CD4-positive, alpha-beta T cell (primary cell): ENCODE results near the gene CNNM1. TPM values are rescaled to one million over a fixed set of nuclear protein-coding genes. Genes with fewer than 3 reads are reported as not detected.

Experiments used
- ATAC-seq: fragments of 200-7000 bp; cut with Tn5 transposase; one replicate; pipeline ENCODE4 v1.10.0; 2022; ENCODE audit warnings: mild to moderate bottlenecking; ENCODE audit not compliant: poor library complexity
- CTCF ChIA-PET: fragments of 350-600 bp; sonication (Branson Sonifier 250); formaldehyde crosslinking; loops from one replicate; lab custom pipeline; 2021; ENCODE audit warnings: antibody characterized with exemption, inconsistent platforms; lab: Charles Lee
- POLR2A ChIA-PET: fragments of 350-600 bp; sonication (Branson Sonifier 250); formaldehyde crosslinking; loops from one replicate; lab custom pipeline; 2021; ENCODE audit warnings: antibody characterized with exemption, inconsistent platforms; lab: Charles Lee
- DNase-seq, 14 experiments: peaks; one replicate each; pipeline ENCODE4 v3.0.0-alpha.2; 2013 to 2020; ENCODE audit warnings: mixed read lengths in 2 of 14
- H3K27ac ChIP-seq, 2 donors: one replicate each; pipeline versions ENCODE4 v1.5.1 to v1.7.0; 2013; ENCODE audit warnings: low read length in 2 of 2, low read depth in 1 of 2, mild to moderate bottlenecking in 1 of 2
- H3K27me3 ChIP-seq, 2 experiments: 1 replicate in 1 of 2; 2 replicates in 1 of 2; pipeline versions ENCODE4 v1.6.1 to v1.7.0; 2013; ENCODE audit warnings: low read length in 2 of 2, control low read depth in 1 of 2, mild to moderate bottlenecking in 1 of 2, moderate library complexity in 1 of 2; ENCODE audit not compliant: insufficient read depth in 2 of 2, control insufficient read depth in 1 of 2
- H3K36me3 ChIP-seq: one replicate; pipeline ENCODE4 v1.6.1; 2013; ENCODE audit warnings: low read length, control low read depth; ENCODE audit not compliant: insufficient read depth
- H3K4me1 ChIP-seq: one replicate; pipeline ENCODE4 v1.6.1; 2013; ENCODE audit warnings: low read length, control low read depth; ENCODE audit not compliant: insufficient read depth
- H3K4me3 ChIP-seq: one replicate; pipeline ENCODE4 v1.5.1; 2013; ENCODE audit warnings: mild to moderate bottlenecking, low read length, moderate library complexity
- H3K9me3 ChIP-seq, 2 experiments: 1 replicate in 1 of 2; 2 replicates in 1 of 2; pipeline versions ENCODE4 v1.6.1 to v1.7.0; 2013; ENCODE audit warnings: low read length in 2 of 2, mild to moderate bottlenecking in 2 of 2, control low read depth in 1 of 2, moderate library complexity in 1 of 2; ENCODE audit not compliant: control insufficient read depth in 1 of 2, insufficient read depth in 1 of 2
- H3K27ac Mint-ChIP-seq: one replicate; pipeline ENCODE4 v1.8.0; 2020; ENCODE audit warnings: mixed read lengths
- H3K27me3 Mint-ChIP-seq: one replicate; pipeline ENCODE4 v1.8.0; 2021; ENCODE audit warnings: mixed read lengths
- H3K36me3 Mint-ChIP-seq: one replicate; pipeline ENCODE4 v1.8.0; 2021; ENCODE audit warnings: low read depth, mixed read lengths
- H3K4me1 Mint-ChIP-seq: one replicate; pipeline ENCODE4 v1.8.0; 2021; ENCODE audit warnings: low read depth, mixed read lengths
- H3K4me3 Mint-ChIP-seq: one replicate; pipeline ENCODE4 v1.8.0; 2020; ENCODE audit warnings: mild to moderate bottlenecking, mixed read lengths
- H3K9me3 Mint-ChIP-seq: one replicate; pipeline ENCODE4 v1.8.0; 2020; ENCODE audit warnings: mixed read lengths
- CTCF ChIP-seq: fragments of 200-600 bp; IDR thresholded peaks from one replicate; pipeline ENCODE4 v1.8.0; 2022; ENCODE audit warnings: antibody characterized with exemption, mild to moderate bottlenecking
- intact Hi-C, 2 experiments: fragments of 100-400 bp; cut with DNase I in 1 of 2; cut with micrococcal nuclease in 1 of 2; formaldehyde crosslinking; loops; one replicate each; pipeline versions ENCODE4 v1.15.1 to v1.9.0; 2023 to 2025; cut with DNase I, micrococcal nuclease
- total RNA-seq, 174 experiments: library from RNA in 2 of 174; stranded (reverse) in 2 of 174; gene quantifications; one replicate each; pipeline ENCODE4 v1.2.3 and lab custom pipeline; 2021 to 2026

The CNNM1 gene
- total RNA-seq, 2 experiments from 2014 or later: 0.16 to 0.17 TPM

- no peak overlapping the region for H3K27ac Mint-ChIP-seq
- Histone ChIP-seq H3K27ac (no peak overlapping the region), H3K27me3 (no peaks in the 10 kb centered on the region), H3K4me3 (no peak overlapping the region), H3K36me3 (peaks cover 50% of the 10 kb centered on the region), H3K9me3 (no peaks in the 10 kb centered on the region), H3K4me1 (no peaks in the 10 kb centered on the region)
- CTCF ChIA-PET: no interaction called here
- no peaks in the 10 kb centered on the region for H3K9me3 Mint-ChIP-seq
- H3K27me3 Mint-ChIP-seq: no peaks in the 10 kb centered on the region
- H3K4me1 Mint-ChIP-seq: no peaks in the 10 kb centered on the region
- peaks cover 78% of the 10 kb centered on the region for H3K36me3 Mint-ChIP-seq
- POLR2A ChIA-PET: no interaction called here
- intact Hi-C loops: loop anchor here in 1 of 2 experiments (10.0 kb wide), 1 partner anchor 935 kb away; no protein-coding TSS in a partner anchor
- DNase-seq (no peak), ATAC-seq (no peak)
- H3K4me3 Mint-ChIP-seq: no peak overlapping the region
- TF ChIP-seq CTCF: no peak
Measured at GRCh38 chr10:99399664-99400063, 70.5 kb downstream of the CNNM1 start.

- H3K36me3 ChIP-seq: peaks cover 58% of the 10 kb centered on the region
- CTCF ChIA-PET: no interaction called here
Measured at GRCh38 chr10:99403674-99404073, 74.5 kb downstream of the CNNM1 start.

GRCh38 chr10:99406149-99406548, 77.0 kb downstream of the CNNM1 start:
- ChIA-PET CTCF (no interaction called here), POLR2A (no interaction called here)
- H3K27ac ChIP-seq: no peak overlapping the region
- TF ChIP-seq CTCF: no peak
- intact Hi-C loops: no loop called here
- no peak overlapping the region for H3K27ac Mint-ChIP-seq
- H3K27me3 Mint-ChIP-seq: no peaks in the 10 kb centered on the region
- no peak for DNase-seq
- H3K4me3 Mint-ChIP-seq: no peak overlapping the region
- peaks cover 77% of the 10 kb centered on the region for H3K36me3 Mint-ChIP-seq
- no peak for ATAC-seq
- H3K4me3 ChIP-seq: no peak overlapping the region
- no peaks in the 10 kb centered on the region for H3K27me3 ChIP-seq
- H3K9me3 Mint-ChIP-seq: no peaks in the 10 kb centered on the region
- H3K4me1 ChIP-seq: no peaks in the 10 kb centered on the region
- no peaks in the 10 kb centered on the region for H3K9me3 ChIP-seq
- H3K36me3 ChIP-seq: peaks cover 50% of the 10 kb centered on the region
- H3K4me1 Mint-ChIP-seq: no peaks in the 10 kb centered on the region

More at GRCh38 chr10:99403674-99404073, 74.5 kb downstream of the CNNM1 start:
- Mint-ChIP-seq H3K36me3 (peaks cover 87% of the 10 kb centered on the region), H3K4me3 (no peak overlapping the region), H3K27ac (no peak overlapping the region), H3K27me3 (no peaks in the 10 kb centered on the region), H3K4me1 (no peaks in the 10 kb centered on the region), H3K9me3 (no peaks in the 10 kb centered on the region)
- Histone ChIP-seq H3K27ac (no peak overlapping the region), H3K9me3 (no peaks in the 10 kb centered on the region), H3K4me3 (no peak overlapping the region), H3K4me1 (no peaks in the 10 kb centered on the region), H3K27me3 (no peaks in the 10 kb centered on the region)
- no peak for TF ChIP-seq CTCF
- intact Hi-C loops: no loop called here
- ATAC-seq (no peak), DNase-seq (peak in 2 of 14 experiments; percentile 32)
- POLR2A ChIA-PET: no interaction called here
